Stimulated activated CD8-positive, alpha-beta memory T cell treated with anti-CD3 and anti-CD28 coated beads, Interleukin-7, amount 100 ng/mL, for 1 hour (primary cell): ENCODE measurements around the gene PPP1R13B.

ENCODE experiments used
- DNase-seq, 2 donors: peaks; one replicate each; pipeline ENCODE4 v3.0.0-alpha.2; 2020; ENCODE audit warnings: low read depth in 2 of 2

PPP1R13B gene

GRCh38 chr14:103685276-103686211 lies 161.8 kb downstream of the PPP1R13B start:
- no peak for DNase-seq

GRCh38 chr14:103684871-103685270 lies 162.5 kb downstream of the PPP1R13B start:
- DNase-seq = no peak

GRCh38 chr14:103684471-103684870 lies 162.9 kb downstream of the PPP1R13B start:
- DNase-seq = no peak
